ENCODE results near the gene DDX55.

The DDX55 gene

GRCh38 chr12:123614110-123614509 lies 12.2 kb downstream of the DDX55 start:
- DNase-seq (ENCODE audit: low read depth, low spot score), result no peak

GRCh38 chr12:123614531-123614930 lies 12.6 kb downstream of the DDX55 start:
- no peak for DNase-seq (ENCODE audit: low read depth, low spot score)

- no peak for DNase-seq (ENCODE audit: low read depth, low spot score)
These were observed 15.2 kb downstream of the DDX55 start for GRCh38 chr12:123617144-123617543.

- DNase-seq (ENCODE audit: low read depth, low spot score), result no peak
These were observed 15.7 kb downstream of the DDX55 start for GRCh38 chr12:123617580-123617979.

GRCh38 chr12:123621101-123621500 lies 19.2 kb downstream of the DDX55 start:
- no peak for DNase-seq (ENCODE audit: low read depth, low spot score)

- DNase-seq (ENCODE audit: low read depth, low spot score), result no peak
These were observed 20.0 kb downstream of the DDX55 start for GRCh38 chr12:123621619-123622530.

- DNase-seq (ENCODE audit: low read depth, low spot score), result peak; percentile 93
These were observed 31.7 kb downstream of the DDX55 start, which contains the start of the genes EIF2B1 and GTF2H3 for GRCh38 chr12:123633379-123634141. TSS of gene EIF2B1 (minus strand) at chr12:123633686. CDS start at chr12:123633557, 129 bp downstream. TSS of gene GTF2H3 (plus strand) at chr12:123633829. CDS start at chr12:123633860, 31 bp downstream.

GRCh38 chr12:123634142-123634561 lies 32.3 kb downstream of the DDX55 start:
- DNase-seq (ENCODE audit: low read depth, low spot score), result no peak

- DNase-seq (ENCODE audit: low read depth, low spot score), result no peak
These were observed 42.0 kb downstream of the DDX55 start for GRCh38 chr12:123643911-123644310.

- DNase-seq (ENCODE audit: low read depth, low spot score), result no peak
These were observed 43.5 kb downstream of the DDX55 start for GRCh38 chr12:123645380-123645779.

- no peak for DNase-seq (ENCODE audit: low read depth, low spot score)
These were observed 44.0 kb downstream of the DDX55 start for GRCh38 chr12:123645878-123646277.

GRCh38 chr12:123648401-123648800 lies 46.5 kb downstream of the DDX55 start:
- no peak for DNase-seq (ENCODE audit: low read depth, low spot score)

- DNase-seq (ENCODE audit: low read depth, low spot score), result no peak
These were observed 52.3 kb downstream of the DDX55 start for GRCh38 chr12:123654129-123654701.

GRCh38 chr12:123655420-123655819 lies 53.5 kb downstream of the DDX55 start:
- no peak for DNase-seq (ENCODE audit: low read depth, low spot score)

GRCh38 chr12:123656392-123656791 lies 54.5 kb downstream of the DDX55 start:
- DNase-seq (ENCODE audit: low read depth, low spot score), result no peak

GRCh38 chr12:123657211-123657610 lies 55.3 kb downstream of the DDX55 start:
- DNase-seq (ENCODE audit: low read depth, low spot score), result no peak

- DNase-seq (ENCODE audit: low read depth, low spot score), result no peak
These were observed 58.3 kb downstream of the DDX55 start for GRCh38 chr12:123659996-123660727.

GRCh38 chr12:123667771-123668170 lies 65.9 kb downstream of the DDX55 start:
- no peak for DNase-seq (ENCODE audit: low read depth, low spot score)
